ENCODE results near the gene JPT2.

JPT2 gene

GRCh38 chr16:1645914-1646525 is 32.1 kb upstream of the JPT2 start:
- no peak overlapping the region for H3K18ac ChIP-seq (ENCODE audit: low read length)
- H4K8ac ChIP-seq (ENCODE audit: low read depth, low read length): no peak overlapping the region
- no peak overlapping the region for H2AK5ac ChIP-seq (ENCODE audit: low read length)
- no peak overlapping the region for H3K9ac ChIP-seq (ENCODE audit: low read length)
- H3K27ac ChIP-seq (ENCODE audit: low read depth, low read length): no peak overlapping the region
- no peaks in the 10 kb centered on the region for H3K4me1 ChIP-seq (ENCODE audit: control insufficient read depth, low read depth, low read length)
- WGBS (ENCODE audit: extremely low coverage, insufficient coverage, low lambda C conversion rate): no CpG with 5 or more reads among the region's 13 CpGs
- peak overlapping the region; percentile 51 for H3K23ac ChIP-seq (ENCODE audit: low read length)
- no peak overlapping the region for H2BK5ac ChIP-seq (ENCODE audit: low read length)
- H3K4me2 ChIP-seq (ENCODE audit: low read length): no peak overlapping the region
- peaks cover 9% of the 10 kb centered on the region for H3K36me3 ChIP-seq (ENCODE audit: control insufficient read depth, insufficient read depth, low read length)
- no peaks in the 10 kb centered on the region for H3K79me2 ChIP-seq (ENCODE audit: control insufficient read depth, insufficient read depth, low read length)
- peaks cover 4% of the 10 kb centered on the region for H3K79me1 ChIP-seq (ENCODE audit: low read length)
- no peak overlapping the region for H2BK120ac ChIP-seq (ENCODE audit: low read depth, low read length)
- no peak overlapping the region for H4K5ac ChIP-seq (ENCODE audit: low read length)
- H3K4ac ChIP-seq (ENCODE audit: low read depth, low read length): no peak overlapping the region
- H3K27me3 ChIP-seq (ENCODE audit: insufficient read depth, low read length, poor library complexity): no peaks in the 10 kb centered on the region
- no peak overlapping the region for H3K4me3 ChIP-seq (ENCODE audit: low read length)
- DNase-seq: peak; percentile 46
- no peak overlapping the region for H3K56ac ChIP-seq (ENCODE audit: low read length)
- H2BK15ac ChIP-seq (replicated peaks; ENCODE audit: low read depth): no peak overlapping the region

GRCh38 chr16:1647856-1648255 is 30.2 kb upstream of the JPT2 start:
- Histone ChIP-seq H3K56ac (ENCODE audit: low read length) (no peak overlapping the region), H2AK5ac (ENCODE audit: low read length) (no peak overlapping the region), H3K79me2 (ENCODE audit: control insufficient read depth, insufficient read depth, low read length) (no peaks in the 10 kb centered on the region), H2BK120ac (ENCODE audit: low read depth, low read length) (no peak overlapping the region), H3K27ac (ENCODE audit: low read depth, low read length) (no peak overlapping the region), H3K9ac (ENCODE audit: low read length) (no peak overlapping the region), H3K23ac (ENCODE audit: low read length) (no peak overlapping the region), H2BK15ac (replicated peaks; ENCODE audit: low read depth) (no peak overlapping the region), H3K36me3 (ENCODE audit: control insufficient read depth, insufficient read depth, low read length) (peaks cover 8% of the 10 kb centered on the region), H3K4me2 (ENCODE audit: low read length) (no peak overlapping the region), H3K4ac (ENCODE audit: low read depth, low read length) (no peak overlapping the region), H3K79me1 (ENCODE audit: low read length) (peaks cover 10% of the 10 kb centered on the region), H3K4me1 (ENCODE audit: control insufficient read depth, low read depth, low read length) (no peaks in the 10 kb centered on the region), H2BK5ac (ENCODE audit: low read length) (no peak overlapping the region), H4K5ac (ENCODE audit: low read length) (no peak overlapping the region), H3K4me3 (ENCODE audit: low read length) (no peak overlapping the region), H3K18ac (ENCODE audit: low read length) (no peak overlapping the region), H4K8ac (ENCODE audit: low read depth, low read length) (no peak overlapping the region), H3K27me3 (ENCODE audit: insufficient read depth, low read length, poor library complexity) (no peaks in the 10 kb centered on the region)
- no CpG with 5 or more reads among the region's 13 CpGs for WGBS (ENCODE audit: extremely low coverage, insufficient coverage, low lambda C conversion rate)
- no peak for DNase-seq

- Histone ChIP-seq H3K79me2 (ENCODE audit: control insufficient read depth, insufficient read depth, low read length) (no peaks in the 10 kb centered on the region), H3K4me1 (ENCODE audit: control insufficient read depth, low read depth, low read length) (no peaks in the 10 kb centered on the region), H2BK15ac (replicated peaks; ENCODE audit: low read depth) (no peak overlapping the region), H3K4me3 (ENCODE audit: low read length) (no peak overlapping the region), H4K5ac (ENCODE audit: low read length) (no peak overlapping the region), H3K23ac (ENCODE audit: low read length) (no peak overlapping the region), H2BK5ac (ENCODE audit: low read length) (no peak overlapping the region), H3K56ac (ENCODE audit: low read length) (no peak overlapping the region), H2AK5ac (ENCODE audit: low read length) (no peak overlapping the region), H3K18ac (ENCODE audit: low read length) (no peak overlapping the region), H2BK120ac (ENCODE audit: low read depth, low read length) (no peak overlapping the region), H3K9ac (ENCODE audit: low read length) (no peak overlapping the region), H3K27me3 (ENCODE audit: insufficient read depth, low read length, poor library complexity) (no peaks in the 10 kb centered on the region), H3K36me3 (ENCODE audit: control insufficient read depth, insufficient read depth, low read length) (peaks cover 4% of the 10 kb centered on the region), H3K4ac (ENCODE audit: low read depth, low read length) (no peak overlapping the region), H3K79me1 (ENCODE audit: low read length) (peaks cover 10% of the 10 kb centered on the region), H3K27ac (ENCODE audit: low read depth, low read length) (no peak overlapping the region), H4K8ac (ENCODE audit: low read depth, low read length) (no peak overlapping the region), H3K4me2 (ENCODE audit: low read length) (no peak overlapping the region)
- no peak for DNase-seq
- WGBS (ENCODE audit: extremely low coverage, insufficient coverage, low lambda C conversion rate): no CpG with 5 or more reads among the region's 4 CpGs
Measured at GRCh38 chr16:1650131-1650530, 27.9 kb upstream of the JPT2 start.

GRCh38 chr16:1651094-1651973 is 26.7 kb upstream of the JPT2 start:
- Histone ChIP-seq H2BK5ac (ENCODE audit: low read length) (no peak overlapping the region), H3K36me3 (ENCODE audit: control insufficient read depth, insufficient read depth, low read length) (peaks cover 8% of the 10 kb centered on the region), H3K4ac (ENCODE audit: low read depth, low read length) (no peak overlapping the region), H3K79me1 (ENCODE audit: low read length) (peaks cover 10% of the 10 kb centered on the region), H3K9ac (ENCODE audit: low read length) (no peak overlapping the region), H3K56ac (ENCODE audit: low read length) (no peak overlapping the region), H3K18ac (ENCODE audit: low read length) (no peak overlapping the region), H4K8ac (ENCODE audit: low read depth, low read length) (no peak overlapping the region), H3K23ac (ENCODE audit: low read length) (no peak overlapping the region), H2BK120ac (ENCODE audit: low read depth, low read length) (no peak overlapping the region), H3K4me1 (ENCODE audit: control insufficient read depth, low read depth, low read length) (no peaks in the 10 kb centered on the region), H4K5ac (ENCODE audit: low read length) (no peak overlapping the region), H3K27me3 (ENCODE audit: insufficient read depth, low read length, poor library complexity) (no peaks in the 10 kb centered on the region), H3K27ac (ENCODE audit: low read depth, low read length) (no peak overlapping the region), H3K4me3 (ENCODE audit: low read length) (no peak overlapping the region), H3K79me2 (ENCODE audit: control insufficient read depth, insufficient read depth, low read length) (no peaks in the 10 kb centered on the region), H3K4me2 (ENCODE audit: low read length) (no peak overlapping the region), H2BK15ac (replicated peaks; ENCODE audit: low read depth) (no peak overlapping the region), H2AK5ac (ENCODE audit: low read length) (no peak overlapping the region)
- WGBS (ENCODE audit: extremely low coverage, insufficient coverage, low lambda C conversion rate): no CpG with 5 or more reads among the region's 12 CpGs
- no peak for DNase-seq

GRCh38 chr16:1651974-1652312 is 26.1 kb upstream of the JPT2 start:
- Histone ChIP-seq H3K9ac (ENCODE audit: low read length) (no peak overlapping the region), H4K5ac (ENCODE audit: low read length) (no peak overlapping the region), H2BK5ac (ENCODE audit: low read length) (no peak overlapping the region), H3K79me1 (ENCODE audit: low read length) (peaks cover 10% of the 10 kb centered on the region), H2BK15ac (replicated peaks; ENCODE audit: low read depth) (no peak overlapping the region), H3K4ac (ENCODE audit: low read depth, low read length) (no peak overlapping the region), H3K36me3 (ENCODE audit: control insufficient read depth, insufficient read depth, low read length) (peaks cover 8% of the 10 kb centered on the region), H3K18ac (ENCODE audit: low read length) (no peak overlapping the region), H3K4me1 (ENCODE audit: control insufficient read depth, low read depth, low read length) (no peaks in the 10 kb centered on the region), H3K56ac (ENCODE audit: low read length) (no peak overlapping the region), H2AK5ac (ENCODE audit: low read length) (no peak overlapping the region), H4K8ac (ENCODE audit: low read depth, low read length) (no peak overlapping the region), H3K4me3 (ENCODE audit: low read length) (no peak overlapping the region), H3K27ac (ENCODE audit: low read depth, low read length) (no peak overlapping the region), H2BK120ac (ENCODE audit: low read depth, low read length) (no peak overlapping the region), H3K79me2 (ENCODE audit: control insufficient read depth, insufficient read depth, low read length) (no peaks in the 10 kb centered on the region), H3K4me2 (ENCODE audit: low read length) (no peak overlapping the region), H3K27me3 (ENCODE audit: insufficient read depth, low read length, poor library complexity) (no peaks in the 10 kb centered on the region), H3K23ac (ENCODE audit: low read length) (no peak overlapping the region)
- no peak for DNase-seq
- WGBS (ENCODE audit: extremely low coverage, insufficient coverage, low lambda C conversion rate): no CpG with 5 or more reads among the region's 1 CpG

Data from mesendoderm (in vitro differentiated cells).